Measurements from ENCODE around the gene PDGFRB. TPM values are rescaled to one million over a fixed set of nuclear protein-coding genes. Genes with fewer than 3 reads are reported as not detected.

Gene PDGFRB
- polyA plus RNA-seq, 1 donor from 2014 or later: not detected

DNA sequence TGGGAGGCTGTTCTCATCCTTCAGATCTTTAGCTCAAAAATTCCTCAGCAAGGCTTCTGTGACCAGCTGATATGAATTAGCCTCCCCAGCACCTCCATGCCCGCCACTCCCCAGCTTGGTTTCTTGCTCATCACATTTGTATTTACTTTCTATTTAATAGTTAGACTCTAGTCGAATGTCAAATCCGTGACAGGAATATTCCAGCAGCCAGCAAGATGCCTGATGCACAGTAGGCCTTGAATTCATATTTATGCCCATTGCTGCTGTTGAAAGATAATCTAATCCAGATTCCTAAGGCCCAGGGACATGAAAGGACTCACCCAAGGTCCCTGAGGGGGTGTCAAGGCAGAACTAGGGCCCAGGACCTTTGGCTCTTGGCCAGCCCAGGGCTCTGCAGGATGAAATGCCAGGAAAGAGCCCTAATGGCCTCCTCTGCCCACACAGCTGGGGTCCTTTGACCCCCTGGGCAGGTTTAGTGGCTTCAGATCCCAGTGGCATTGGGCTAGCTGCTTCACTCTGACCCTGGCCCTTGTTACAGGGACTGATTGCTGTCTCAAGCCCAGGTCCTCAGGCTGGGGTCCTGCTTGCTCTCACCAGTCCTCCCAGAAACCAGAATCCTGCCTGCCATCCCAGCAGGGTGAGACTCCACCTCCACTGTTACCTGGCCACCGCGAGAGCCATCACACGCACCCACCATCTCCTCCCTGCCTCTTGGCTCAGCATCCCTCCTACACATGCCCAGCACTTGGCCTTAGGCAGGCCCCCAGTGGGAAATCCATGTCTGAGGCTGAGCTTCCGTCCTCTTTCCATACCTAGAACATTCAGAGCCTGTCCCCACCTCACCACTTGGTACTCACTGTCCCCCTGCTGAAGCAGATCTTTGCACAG is 76.6 kb downstream of the PDGFRB start:
- no peaks in the 10 kb centered on the region for H4K20me1 ChIP-seq (ENCODE audit: insufficient read depth)
- H3K9me3 ChIP-seq (ENCODE audit: low read length): no peaks in the 10 kb centered on the region
- TF ChIP-seq, protein P1, sequence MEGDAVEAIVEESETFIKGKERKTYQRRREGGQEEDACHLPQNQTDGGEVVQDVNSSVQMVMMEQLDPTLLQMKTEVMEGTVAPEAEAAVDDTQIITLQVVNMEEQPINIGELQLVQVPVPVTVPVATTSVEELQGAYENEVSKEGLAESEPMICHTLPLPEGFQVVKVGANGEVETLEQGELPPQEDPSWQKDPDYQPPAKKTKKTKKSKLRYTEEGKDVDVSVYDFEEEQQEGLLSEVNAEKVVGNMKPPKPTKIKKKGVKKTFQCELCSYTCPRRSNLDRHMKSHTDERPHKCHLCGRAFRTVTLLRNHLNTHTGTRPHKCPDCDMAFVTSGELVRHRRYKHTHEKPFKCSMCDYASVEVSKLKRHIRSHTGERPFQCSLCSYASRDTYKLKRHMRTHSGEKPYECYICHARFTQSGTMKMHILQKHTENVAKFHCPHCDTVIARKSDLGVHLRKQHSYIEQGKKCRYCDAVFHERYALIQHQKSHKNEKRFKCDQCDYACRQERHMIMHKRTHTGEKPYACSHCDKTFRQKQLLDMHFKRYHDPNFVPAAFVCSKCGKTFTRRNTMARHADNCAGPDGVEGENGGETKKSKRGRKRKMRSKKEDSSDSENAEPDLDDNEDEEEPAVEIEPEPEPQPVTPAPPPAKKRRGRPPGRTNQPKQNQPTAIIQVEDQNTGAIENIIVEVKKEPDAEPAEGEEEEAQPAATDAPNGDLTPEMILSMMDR (IDR thresholded peaks at IDR 0.05; ENCODE audit: poor library complexity, severe bottlenecking): no peak
- TF ChIP-seq, protein P2, sequence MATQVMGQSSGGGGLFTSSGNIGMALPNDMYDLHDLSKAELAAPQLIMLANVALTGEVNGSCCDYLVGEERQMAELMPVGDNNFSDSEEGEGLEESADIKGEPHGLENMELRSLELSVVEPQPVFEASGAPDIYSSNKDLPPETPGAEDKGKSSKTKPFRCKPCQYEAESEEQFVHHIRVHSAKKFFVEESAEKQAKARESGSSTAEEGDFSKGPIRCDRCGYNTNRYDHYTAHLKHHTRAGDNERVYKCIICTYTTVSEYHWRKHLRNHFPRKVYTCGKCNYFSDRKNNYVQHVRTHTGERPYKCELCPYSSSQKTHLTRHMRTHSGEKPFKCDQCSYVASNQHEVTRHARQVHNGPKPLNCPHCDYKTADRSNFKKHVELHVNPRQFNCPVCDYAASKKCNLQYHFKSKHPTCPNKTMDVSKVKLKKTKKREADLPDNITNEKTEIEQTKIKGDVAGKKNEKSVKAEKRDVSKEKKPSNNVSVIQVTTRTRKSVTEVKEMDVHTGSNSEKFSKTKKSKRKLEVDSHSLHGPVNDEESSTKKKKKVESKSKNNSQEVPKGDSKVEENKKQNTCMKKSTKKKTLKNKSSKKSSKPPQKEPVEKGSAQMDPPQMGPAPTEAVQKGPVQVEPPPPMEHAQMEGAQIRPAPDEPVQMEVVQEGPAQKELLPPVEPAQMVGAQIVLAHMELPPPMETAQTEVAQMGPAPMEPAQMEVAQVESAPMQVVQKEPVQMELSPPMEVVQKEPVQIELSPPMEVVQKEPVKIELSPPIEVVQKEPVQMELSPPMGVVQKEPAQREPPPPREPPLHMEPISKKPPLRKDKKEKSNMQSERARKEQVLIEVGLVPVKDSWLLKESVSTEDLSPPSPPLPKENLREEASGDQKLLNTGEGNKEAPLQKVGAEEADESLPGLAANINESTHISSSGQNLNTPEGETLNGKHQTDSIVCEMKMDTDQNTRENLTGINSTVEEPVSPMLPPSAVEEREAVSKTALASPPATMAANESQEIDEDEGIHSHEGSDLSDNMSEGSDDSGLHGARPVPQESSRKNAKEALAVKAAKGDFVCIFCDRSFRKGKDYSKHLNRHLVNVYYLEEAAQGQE (IDR thresholded peaks at IDR 0.05; ENCODE audit: borderline replicate concordance): no peak
- TF ChIP-seq SMC3 (conservative IDR thresholded peaks at IDR 0.05; ENCODE audit: poor library complexity) (no peak), EZH2 (IDR thresholded peaks at IDR 0.05; ENCODE audit: borderline replicate concordance, insufficient read depth, low read length, poor library complexity, severe bottlenecking) (no peak), RAD21 (conservative IDR thresholded peaks at IDR 0.05) (no peak), MXI1 (conservative IDR thresholded peaks at IDR 0.05; ENCODE audit: poor library complexity, severe bottlenecking) (no peak), TAF1 (IDR thresholded peaks at IDR 0.05; ENCODE audit: low read depth) (no peak), EP300 (conservative IDR thresholded peaks at IDR 0.05; ENCODE audit: poor library complexity, severe bottlenecking) (no peak), POLR2AphosphoS5 (IDR thresholded peaks at IDR 0.05) (no peak)
- H3K27me3 ChIP-seq (ENCODE audit: insufficient read depth, low read depth, low read length): no peaks in the 10 kb centered on the region
- H3K4me3 ChIP-seq (ENCODE audit: low read length): no peak overlapping the region
- no peak overlapping the region for H3K9ac ChIP-seq (ENCODE audit: low read length)
- H3K27ac ChIP-seq (ENCODE audit: low read length): no peak overlapping the region
- no peaks in the 10 kb centered on the region for H3K36me3 ChIP-seq (ENCODE audit: insufficient read depth, low read length)
- no peak overlapping the region for H3K4me2 ChIP-seq (ENCODE audit: low read length)
- no peaks in the 10 kb centered on the region for H3K79me2 ChIP-seq (replicated peaks; ENCODE audit: insufficient read depth, low read length)
- no peak overlapping the region for H2AFZ ChIP-seq (ENCODE audit: low read depth, low read length)
- H3K9me2 ChIP-seq (ENCODE audit: insufficient read depth, low read length): no peaks in the 10 kb centered on the region
- no peaks in the 10 kb centered on the region for H3F3A ChIP-seq (ENCODE audit: insufficient read depth, low read length, poor library complexity, severe bottlenecking)

DNA sequence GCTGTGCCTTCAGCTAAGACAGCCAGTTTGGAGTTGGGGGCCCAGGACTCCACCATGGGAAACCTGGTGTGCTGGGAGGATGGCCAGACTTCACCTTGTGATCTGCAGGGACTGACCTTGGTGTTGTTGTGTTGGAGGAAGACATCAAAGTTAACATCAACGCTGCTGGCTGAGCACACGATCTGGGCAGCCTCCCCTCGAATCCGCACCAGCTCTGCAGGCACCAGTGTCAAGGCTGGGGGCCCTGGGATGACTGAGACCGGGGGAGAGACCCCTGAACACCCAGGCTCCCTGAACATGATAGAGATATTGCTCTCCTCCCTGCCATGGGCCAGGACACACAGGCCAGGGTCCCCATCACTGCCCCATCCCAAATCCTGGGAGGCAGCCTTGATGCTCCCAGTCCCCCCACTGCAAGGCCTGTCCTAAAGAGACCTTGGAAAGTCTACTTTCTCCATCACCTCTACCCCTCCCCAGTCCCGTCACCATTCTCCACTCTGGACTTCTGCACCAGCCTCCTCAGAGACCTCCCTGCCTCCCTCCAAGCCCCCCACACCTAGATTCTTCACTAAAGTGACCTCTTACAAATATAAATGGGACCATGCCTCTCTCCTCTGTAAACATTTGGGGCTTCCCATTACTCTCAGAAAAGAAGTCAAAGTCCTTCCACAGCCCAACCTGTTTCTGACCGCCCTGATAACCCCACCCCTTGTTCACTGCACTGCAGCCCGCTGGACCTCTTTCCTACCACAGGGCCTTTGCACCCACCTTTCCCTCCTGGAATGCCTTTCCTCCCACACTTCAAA is 77.4 kb downstream of the PDGFRB start:
- no peaks in the 10 kb centered on the region for H3K9me2 ChIP-seq (ENCODE audit: insufficient read depth, low read length)
- no peaks in the 10 kb centered on the region for H3K9me3 ChIP-seq (ENCODE audit: low read length)
- no peaks in the 10 kb centered on the region for H3K36me3 ChIP-seq (ENCODE audit: insufficient read depth, low read length)
- no peaks in the 10 kb centered on the region for H3F3A ChIP-seq (ENCODE audit: insufficient read depth, low read length, poor library complexity, severe bottlenecking)
- no peak overlapping the region for H3K27ac ChIP-seq (ENCODE audit: low read length)
- TF ChIP-seq EZH2 (IDR thresholded peaks at IDR 0.05; ENCODE audit: borderline replicate concordance, insufficient read depth, low read length, poor library complexity, severe bottlenecking) (no peak), MXI1 (conservative IDR thresholded peaks at IDR 0.05; ENCODE audit: poor library complexity, severe bottlenecking) (no peak), POLR2AphosphoS5 (IDR thresholded peaks at IDR 0.05) (no peak), RAD21 (conservative IDR thresholded peaks at IDR 0.05) (no peak), TAF1 (IDR thresholded peaks at IDR 0.05; ENCODE audit: low read depth) (no peak), EP300 (conservative IDR thresholded peaks at IDR 0.05; ENCODE audit: poor library complexity, severe bottlenecking) (no peak), SMC3 (conservative IDR thresholded peaks at IDR 0.05; ENCODE audit: poor library complexity) (no peak)
- TF ChIP-seq, protein P1 (IDR thresholded peaks at IDR 0.05; ENCODE audit: poor library complexity, severe bottlenecking): no peak
- TF ChIP-seq, protein P2 (IDR thresholded peaks at IDR 0.05; ENCODE audit: borderline replicate concordance): no peak
- H3K79me2 ChIP-seq (replicated peaks; ENCODE audit: insufficient read depth, low read length): no peaks in the 10 kb centered on the region
- no peaks in the 10 kb centered on the region for H3K27me3 ChIP-seq (ENCODE audit: insufficient read depth, low read depth, low read length)
- H4K20me1 ChIP-seq (ENCODE audit: insufficient read depth): no peaks in the 10 kb centered on the region
- H3K4me3 ChIP-seq (ENCODE audit: low read length): no peak overlapping the region
- H2AFZ ChIP-seq (ENCODE audit: low read depth, low read length): no peak overlapping the region
- no peak overlapping the region for H3K4me2 ChIP-seq (ENCODE audit: low read length)
- no peak overlapping the region for H3K9ac ChIP-seq (ENCODE audit: low read length)

Data from neural cell (in vitro differentiated cells).